Measurements from ENCODE around the gene PODXL2. TPM values are rescaled to one million over a fixed set of nuclear protein-coding genes. Genes with fewer than 3 reads are reported as not detected.

PODXL2 gene
- total RNA-seq, 1 donor from 2014 or later: 5.7 TPM

DNA sequence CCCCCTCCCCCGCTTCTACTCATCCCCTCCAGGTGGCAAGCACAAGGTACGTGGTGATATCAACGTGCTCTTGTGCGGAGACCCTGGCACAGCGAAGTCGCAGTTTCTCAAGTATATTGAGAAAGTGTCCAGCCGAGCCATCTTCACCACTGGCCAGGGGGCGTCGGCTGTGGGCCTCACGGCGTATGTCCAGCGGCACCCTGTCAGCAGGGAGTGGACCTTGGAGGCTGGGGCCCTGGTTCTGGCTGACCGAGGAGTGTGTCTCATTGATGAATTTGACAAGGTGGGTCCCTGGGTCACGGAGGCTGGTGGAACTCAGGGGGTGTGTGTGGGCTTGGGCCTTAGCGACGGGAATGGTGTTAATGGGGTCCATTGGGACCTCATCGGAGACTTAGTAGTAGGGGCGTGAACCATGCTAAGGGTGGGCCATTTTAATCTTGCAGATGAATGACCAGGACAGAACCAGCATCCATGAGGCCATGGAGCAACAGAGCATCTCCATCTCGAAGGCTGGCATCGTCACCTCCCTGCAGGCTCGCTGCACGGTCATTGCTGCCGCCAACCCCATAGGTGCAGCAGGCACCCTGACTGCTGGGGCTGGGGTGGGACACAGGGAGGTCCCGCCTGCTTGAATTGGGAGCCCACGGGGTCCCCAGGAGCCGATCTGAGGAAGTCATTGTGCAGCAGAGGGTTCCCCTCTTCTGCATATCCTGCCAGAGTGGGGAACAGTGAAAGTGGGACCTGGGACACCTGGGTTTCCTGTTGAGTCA is 12.0 kb upstream of the PODXL2 start:
- DNase-seq (ENCODE audit: extremely low spot score, unreplicated experiment): no peak
- TF ChIP-seq, protein P1, sequence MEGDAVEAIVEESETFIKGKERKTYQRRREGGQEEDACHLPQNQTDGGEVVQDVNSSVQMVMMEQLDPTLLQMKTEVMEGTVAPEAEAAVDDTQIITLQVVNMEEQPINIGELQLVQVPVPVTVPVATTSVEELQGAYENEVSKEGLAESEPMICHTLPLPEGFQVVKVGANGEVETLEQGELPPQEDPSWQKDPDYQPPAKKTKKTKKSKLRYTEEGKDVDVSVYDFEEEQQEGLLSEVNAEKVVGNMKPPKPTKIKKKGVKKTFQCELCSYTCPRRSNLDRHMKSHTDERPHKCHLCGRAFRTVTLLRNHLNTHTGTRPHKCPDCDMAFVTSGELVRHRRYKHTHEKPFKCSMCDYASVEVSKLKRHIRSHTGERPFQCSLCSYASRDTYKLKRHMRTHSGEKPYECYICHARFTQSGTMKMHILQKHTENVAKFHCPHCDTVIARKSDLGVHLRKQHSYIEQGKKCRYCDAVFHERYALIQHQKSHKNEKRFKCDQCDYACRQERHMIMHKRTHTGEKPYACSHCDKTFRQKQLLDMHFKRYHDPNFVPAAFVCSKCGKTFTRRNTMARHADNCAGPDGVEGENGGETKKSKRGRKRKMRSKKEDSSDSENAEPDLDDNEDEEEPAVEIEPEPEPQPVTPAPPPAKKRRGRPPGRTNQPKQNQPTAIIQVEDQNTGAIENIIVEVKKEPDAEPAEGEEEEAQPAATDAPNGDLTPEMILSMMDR (IDR thresholded peaks at IDR 0.05): no peak
- H3K27me3 Mint-ChIP-seq (ENCODE audit: unreplicated experiment): no peaks in the 10 kb centered on the region
- H3K4me3 Mint-ChIP-seq (ENCODE audit: unreplicated experiment): no peak overlapping the region
- H3K27ac Mint-ChIP-seq (ENCODE audit: unreplicated experiment): no peak overlapping the region
- H3K4me1 Mint-ChIP-seq (ENCODE audit: unreplicated experiment): no peaks in the 10 kb centered on the region
- no peaks in the 10 kb centered on the region for H3K9me3 Mint-ChIP-seq (ENCODE audit: unreplicated experiment)
- H3K36me3 Mint-ChIP-seq (ENCODE audit: unreplicated experiment): peaks cover 27% of the 10 kb centered on the region

DNA sequence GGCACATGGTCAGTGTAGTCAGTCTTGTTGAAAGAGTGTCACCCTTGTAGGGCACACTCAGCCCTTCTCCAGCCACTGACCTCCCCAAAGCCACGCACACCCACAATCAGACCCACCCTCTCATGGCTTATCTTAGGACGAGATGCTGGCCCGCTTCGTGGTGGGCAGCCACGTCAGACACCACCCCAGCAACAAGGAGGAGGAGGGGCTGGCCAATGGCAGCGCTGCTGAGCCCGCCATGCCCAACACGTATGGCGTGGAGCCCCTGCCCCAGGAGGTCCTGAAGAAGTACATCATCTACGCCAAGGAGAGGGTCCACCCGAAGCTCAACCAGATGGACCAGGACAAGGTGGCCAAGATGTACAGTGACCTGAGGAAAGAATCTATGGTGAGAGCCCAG is 10.1 kb upstream of the PODXL2 start:
- Mint-ChIP-seq H3K4me3 (ENCODE audit: unreplicated experiment) (no peak overlapping the region), H3K9me3 (ENCODE audit: unreplicated experiment) (no peaks in the 10 kb centered on the region)

DNA sequence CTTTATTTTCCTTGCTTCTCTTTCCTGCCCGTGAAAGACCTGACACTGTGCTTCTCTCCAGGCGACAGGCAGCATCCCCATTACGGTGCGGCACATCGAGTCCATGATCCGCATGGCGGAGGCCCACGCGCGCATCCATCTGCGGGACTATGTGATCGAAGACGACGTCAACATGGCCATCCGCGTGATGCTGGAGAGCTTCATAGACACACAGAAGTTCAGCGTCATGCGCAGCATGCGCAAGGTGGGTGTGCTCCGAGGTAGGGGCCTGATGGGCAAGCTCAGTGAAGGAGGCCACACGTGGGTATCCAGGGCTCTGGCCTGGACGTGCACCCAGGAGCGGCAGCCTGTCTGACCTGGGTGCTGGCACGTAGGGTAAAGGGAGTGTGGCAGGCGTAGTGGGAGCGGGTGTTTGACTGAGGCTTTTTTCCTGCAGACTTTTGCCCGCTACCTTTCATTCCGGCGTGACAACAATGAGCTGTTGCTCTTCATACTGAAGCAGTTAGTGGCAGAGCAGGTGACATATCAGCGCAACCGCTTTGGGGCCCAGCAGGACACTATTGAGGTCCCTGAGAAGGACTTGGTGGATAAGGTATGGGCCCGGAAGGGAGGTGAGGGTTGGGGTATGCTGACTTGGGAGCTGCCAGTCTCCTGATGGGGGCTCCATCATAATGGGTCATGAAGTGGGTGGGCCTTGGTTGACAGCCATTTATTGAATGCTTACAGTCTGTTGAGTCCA is 8.2 kb upstream of the PODXL2 start:
- no peak for DNase-seq (ENCODE audit: extremely low spot score, unreplicated experiment)
- peaks cover 27% of the 10 kb centered on the region for H3K36me3 Mint-ChIP-seq (ENCODE audit: unreplicated experiment)
- no peak overlapping the region for H3K4me3 Mint-ChIP-seq (ENCODE audit: unreplicated experiment)
- no peaks in the 10 kb centered on the region for H3K9me3 Mint-ChIP-seq (ENCODE audit: unreplicated experiment)
- H3K27ac Mint-ChIP-seq (ENCODE audit: unreplicated experiment): no peak overlapping the region
- no peaks in the 10 kb centered on the region for H3K4me1 Mint-ChIP-seq (ENCODE audit: unreplicated experiment)
- peaks cover 3% of the 10 kb centered on the region for H3K27me3 Mint-ChIP-seq (ENCODE audit: unreplicated experiment)
- TF ChIP-seq, protein P1 (IDR thresholded peaks at IDR 0.05): no peak

More for the DNA sequence above, 10.1 kb upstream of the PODXL2 start:
- TF ChIP-seq, protein P1 (IDR thresholded peaks at IDR 0.05): no peak
- Mint-ChIP-seq H3K27me3 (ENCODE audit: unreplicated experiment) (no peaks in the 10 kb centered on the region), H3K36me3 (ENCODE audit: unreplicated experiment) (peaks cover 29% of the 10 kb centered on the region), H3K4me1 (ENCODE audit: unreplicated experiment) (no peaks in the 10 kb centered on the region), H3K27ac (ENCODE audit: unreplicated experiment) (no peak overlapping the region)
- no peak for DNase-seq (ENCODE audit: extremely low spot score, unreplicated experiment)

DNA sequence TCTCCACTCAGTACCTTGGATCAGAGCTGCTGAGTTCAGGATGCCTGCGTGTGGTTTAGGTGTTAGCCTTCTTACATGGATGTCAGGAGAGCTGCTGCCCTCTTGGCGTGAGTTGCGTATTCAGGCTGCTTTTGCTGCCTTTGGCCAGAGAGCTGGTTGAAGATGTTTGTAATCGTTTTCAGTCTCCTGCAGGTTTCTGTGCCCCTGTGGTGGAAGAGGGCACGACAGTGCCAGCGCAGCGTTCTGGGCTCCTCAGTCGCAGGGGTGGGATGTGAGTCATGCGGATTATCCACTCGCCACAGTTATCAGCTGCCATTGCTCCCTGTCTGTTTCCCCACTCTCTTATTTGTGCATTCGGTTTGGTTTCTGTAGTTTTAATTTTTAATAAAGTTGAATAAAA is 7.0 kb upstream of the PODXL2 start:
- Mint-ChIP-seq H3K36me3 (ENCODE audit: unreplicated experiment) (peaks cover 24% of the 10 kb centered on the region), H3K4me1 (ENCODE audit: unreplicated experiment) (no peaks in the 10 kb centered on the region), H3K27ac (ENCODE audit: unreplicated experiment) (no peak overlapping the region), H3K27me3 (ENCODE audit: unreplicated experiment) (peaks cover 14% of the 10 kb centered on the region), H3K4me3 (ENCODE audit: unreplicated experiment) (no peak overlapping the region), H3K9me3 (ENCODE audit: unreplicated experiment) (no peaks in the 10 kb centered on the region)
- DNase-seq (ENCODE audit: extremely low spot score, unreplicated experiment): no peak
- TF ChIP-seq, protein P1 (IDR thresholded peaks at IDR 0.05): no peak
